Raji (cell line): ENCODE data around the gene PXDC1.

Source experiments
- POLR2A ChIP-seq: IDR thresholded peaks from 2 replicates; pipeline ENCODE4 v1.6.1; 2011; ENCODE audit warnings: low read depth, low read length, control low read depth; ENCODE audit not compliant: insufficient read depth

The PXDC1 gene

DNA sequence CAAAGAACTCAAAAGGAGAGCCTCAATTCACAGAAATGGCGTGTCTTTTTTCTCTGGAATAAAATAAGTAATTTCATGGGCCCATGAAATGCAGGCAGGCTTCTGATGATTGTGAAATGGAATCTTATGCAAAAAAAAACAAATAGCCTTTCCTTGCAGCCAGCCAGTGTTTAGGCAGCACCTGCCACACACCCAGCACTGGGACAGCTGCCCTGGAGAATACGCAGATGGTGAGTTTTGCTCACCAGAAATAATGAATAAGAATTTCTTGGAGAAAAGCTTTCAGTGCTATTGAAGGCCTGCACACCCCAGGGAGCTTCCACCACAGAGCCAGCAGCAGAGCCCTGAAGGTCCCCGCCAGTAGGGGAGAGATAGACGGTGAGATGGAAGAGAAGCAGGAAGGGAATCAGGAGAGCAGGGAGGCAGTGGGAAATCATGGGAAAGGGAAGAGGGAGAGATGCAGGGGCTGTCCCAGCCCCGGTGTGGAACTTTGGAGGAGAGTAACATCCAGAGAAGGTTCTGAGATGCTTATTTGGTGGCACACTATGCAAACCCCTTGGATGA is 54.9 kb downstream of the PXDC1 start:
- no peak for TF ChIP-seq POLR2A

DNA sequence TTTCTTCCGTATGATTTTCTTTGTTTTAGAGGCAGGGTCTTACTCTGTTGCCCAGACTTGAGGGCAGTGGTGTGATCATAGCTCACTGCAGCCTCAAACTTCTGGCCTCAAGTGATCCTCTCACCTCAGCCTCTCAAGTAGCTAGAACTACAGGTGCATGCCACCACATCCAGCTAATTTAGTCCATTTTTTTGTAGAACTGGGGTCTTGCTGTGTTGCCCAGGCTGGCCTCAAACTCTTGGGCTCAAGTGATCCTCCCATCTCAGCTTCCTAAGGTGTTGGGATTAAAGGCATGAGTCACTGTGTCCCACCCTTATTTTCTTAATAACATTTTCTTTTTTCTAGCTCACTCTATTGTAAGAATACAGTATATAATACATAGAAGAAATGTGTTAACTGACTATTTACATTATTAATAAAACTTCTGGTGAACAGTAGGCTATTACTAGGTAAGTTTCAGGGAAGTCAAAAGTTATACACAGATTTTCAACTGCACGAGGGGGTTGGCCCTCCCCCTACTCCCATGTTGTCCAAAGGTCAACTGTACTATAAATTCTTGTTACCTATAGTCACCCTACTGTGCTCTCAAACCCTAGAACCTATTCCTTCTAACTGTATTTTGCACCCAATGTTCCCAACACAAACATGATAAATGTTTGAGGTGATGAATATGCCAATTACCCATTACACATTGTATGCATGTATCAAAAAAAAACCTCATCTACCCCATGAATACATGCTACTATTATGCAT is 56.3 kb downstream of the PXDC1 start:
- TF ChIP-seq POLR2A = no peak

DNA sequence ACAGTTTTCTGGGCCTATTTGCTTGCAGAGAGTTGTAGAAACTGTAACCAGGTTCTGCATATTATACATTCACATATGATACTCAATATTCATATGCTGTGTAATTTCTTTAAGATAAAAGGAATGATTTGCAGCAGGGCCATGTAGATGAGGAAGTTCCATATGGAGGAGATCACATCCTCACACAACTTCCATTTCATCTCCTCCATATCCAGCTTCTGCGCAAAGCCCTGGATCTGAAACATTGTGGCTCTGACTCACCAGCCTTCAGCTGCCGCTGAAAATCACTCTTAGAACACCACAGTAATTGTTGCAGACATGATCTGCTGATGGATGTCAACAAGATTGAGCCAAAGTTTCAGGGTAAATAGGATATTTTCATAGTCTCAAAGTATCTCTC is 57.7 kb downstream of the PXDC1 start:
- TF ChIP-seq POLR2A = no peak

DNA sequence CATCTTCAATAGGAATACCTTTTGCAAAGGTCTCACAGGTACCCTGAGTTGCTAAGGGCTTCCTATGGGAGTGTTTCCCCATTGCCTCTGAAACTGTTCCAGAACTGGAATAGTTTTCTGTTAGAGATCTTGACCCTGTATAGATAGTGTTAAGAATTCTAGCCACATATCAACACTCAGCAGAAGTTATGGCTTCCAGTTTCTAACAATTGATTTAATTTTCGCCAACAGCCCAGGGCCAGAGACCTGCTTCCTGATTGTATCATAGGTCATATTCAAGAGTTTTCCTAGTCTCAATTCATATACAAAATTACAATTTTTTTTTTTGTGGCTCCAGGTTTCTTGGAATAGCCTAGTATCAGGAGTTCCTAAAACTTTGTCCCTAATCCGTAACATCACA is 61.0 kb downstream of the PXDC1 start:
- TF ChIP-seq POLR2A = no peak

DNA sequence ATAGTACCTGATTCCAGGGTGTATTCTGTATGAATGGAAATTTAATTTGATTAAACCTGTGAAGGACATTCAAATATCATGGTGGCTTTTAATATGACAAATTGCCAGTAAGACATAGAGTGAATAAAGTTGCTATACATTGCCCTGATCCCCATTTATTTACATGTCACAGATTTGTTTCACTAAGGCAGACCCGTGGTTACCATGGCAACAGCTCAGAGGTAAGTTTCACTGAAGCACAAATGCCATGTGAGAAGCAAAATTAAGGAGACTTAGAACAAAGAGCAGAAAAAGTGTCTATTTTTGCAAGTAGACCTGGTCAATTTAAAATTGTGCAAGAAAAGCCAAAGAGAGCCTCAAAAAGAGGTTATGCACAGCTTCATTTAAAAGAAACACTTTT is 63.7 kb downstream of the PXDC1 start:
- no peak for TF ChIP-seq POLR2A

DNA sequence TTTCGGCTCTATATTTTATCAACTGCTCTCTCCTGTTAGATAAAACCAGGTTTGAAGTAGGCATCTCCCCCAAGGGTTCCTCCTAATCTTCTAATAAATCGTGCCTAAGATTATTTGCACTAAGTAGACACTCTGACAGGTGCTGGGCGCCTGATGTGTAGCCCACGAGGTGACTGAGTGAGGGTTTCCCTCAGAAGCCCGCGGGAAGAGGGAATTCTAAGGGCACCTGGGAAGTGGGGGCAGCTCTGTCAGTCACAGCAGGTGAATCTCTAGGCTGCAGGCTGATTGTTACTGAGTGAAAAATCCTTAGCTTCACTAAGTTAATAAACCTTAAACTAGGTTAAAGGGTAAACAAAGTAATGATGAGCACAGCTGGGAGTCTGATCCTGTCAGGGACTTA is 68.2 kb downstream of the PXDC1 start:
- TF ChIP-seq POLR2A = no peak

DNA sequence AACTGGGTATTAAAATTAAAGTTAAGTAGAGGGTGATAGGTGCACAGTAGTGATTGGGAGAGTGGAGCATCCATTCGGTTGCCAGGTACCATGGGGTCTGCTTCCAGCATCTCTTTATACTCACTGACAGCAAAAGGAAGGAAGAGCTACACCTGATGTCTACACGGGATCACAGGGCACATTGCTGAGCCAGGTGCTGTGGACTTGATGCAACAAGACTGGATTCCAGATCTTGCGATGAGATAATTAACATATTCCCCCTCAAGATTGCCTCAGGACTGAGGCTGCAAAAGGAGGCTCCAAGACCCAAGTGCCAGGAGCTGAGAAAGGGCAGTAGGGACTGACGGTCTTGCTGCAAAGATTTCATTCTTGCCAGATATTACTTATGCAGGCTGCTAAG is 72.6 kb downstream of the PXDC1 start:
- TF ChIP-seq POLR2A = no peak
